ENCODE data around the gene ZBTB46. TPM values are rescaled to one million over a fixed set of nuclear protein-coding genes. Genes with fewer than 3 reads are reported as not detected.

Gene ZBTB46
- total RNA-seq, 1 experiment from 2014 or later: 3.6 TPM

- BruUV-seq (replicated peaks): no TSS peak
- Histone ChIP-seq H3K36me3 (ENCODE audit: low read depth) (no peaks in the 10 kb centered on the region), H3K4me3 (no peak overlapping the region), H3K9me3 (ENCODE audit: insufficient read depth, low read depth) (no peaks in the 10 kb centered on the region), H3K79me2 (ENCODE audit: low read depth) (no peaks in the 10 kb centered on the region), H2AFZ (no peak overlapping the region), H3K27me3 (ENCODE audit: insufficient read depth, low read depth) (peaks cover 7% of the 10 kb centered on the region; the same call in 1 of the 2 replicates), H4K20me1 (ENCODE audit: insufficient read depth) (no peaks in the 10 kb centered on the region), H3K27ac (no peak overlapping the region), H3K4me2 (no peak overlapping the region), H3K9me2 (ENCODE audit: insufficient read depth) (no peaks in the 10 kb centered on the region), H3F3A (ENCODE audit: insufficient read depth, low read depth) (no peaks in the 10 kb centered on the region), H3K4me1 (replicated peaks; ENCODE audit: insufficient read depth) (no peaks in the 10 kb centered on the region)
- no peak for TF ChIP-seq CTCF (conservative IDR thresholded peaks at IDR 0.05)
- TF ChIP-seq EZH2 (IDR thresholded peaks at IDR 0.05; ENCODE audit: low read depth): no peak
- ChIA-PET CTCF (no interaction called here), POLR2A (ENCODE audit: unreplicated experiment) (no interaction called here)
- intact Hi-C loops (cut with micrococcal nuclease; ENCODE audit: unreplicated experiment): no loop called here
- DNase-seq: no peak
Measured at GRCh38 chr20:63795178-63795830, 35.8 kb downstream of the ZBTB46 start.

GRCh38 chr20:63794614-63795013 is 36.5 kb downstream of the ZBTB46 start:
- no peaks in the 10 kb centered on the region for H3F3A ChIP-seq (ENCODE audit: insufficient read depth, low read depth)
- ChIA-PET POLR2A (ENCODE audit: unreplicated experiment) (no interaction called here), CTCF (interaction anchor here (0.5 to 0.7 kb wide), 2 partner anchors 40 to 94 kb away, joined by 4 to 9 read pairs; no protein-coding TSS in a partner anchor)
- TF ChIP-seq CTCF (conservative IDR thresholded peaks at IDR 0.05): no peak
- TF ChIP-seq EZH2 (IDR thresholded peaks at IDR 0.05; ENCODE audit: low read depth): no peak
- H3K4me3 ChIP-seq: no peak overlapping the region
- H3K27ac ChIP-seq: no peak overlapping the region
- no peak overlapping the region for H2AFZ ChIP-seq
- H3K4me1 ChIP-seq (replicated peaks; ENCODE audit: insufficient read depth): no peaks in the 10 kb centered on the region
- H3K9me2 ChIP-seq (ENCODE audit: insufficient read depth): no peaks in the 10 kb centered on the region
- H3K36me3 ChIP-seq (ENCODE audit: low read depth): no peaks in the 10 kb centered on the region
- no peaks in the 10 kb centered on the region for H4K20me1 ChIP-seq (ENCODE audit: insufficient read depth)
- no peak for DNase-seq
- no peaks in the 10 kb centered on the region for H3K9me3 ChIP-seq (ENCODE audit: insufficient read depth, low read depth)
- BruUV-seq (replicated peaks): no TSS peak
- intact Hi-C loops (cut with micrococcal nuclease; ENCODE audit: unreplicated experiment): no loop called here
- no peaks in the 10 kb centered on the region for H3K79me2 ChIP-seq (ENCODE audit: low read depth)
- no peak overlapping the region for H3K4me2 ChIP-seq
- H3K27me3 ChIP-seq (ENCODE audit: insufficient read depth, low read depth): peaks cover 7% of the 10 kb centered on the region; the same call in 1 of the 2 replicates

- TF ChIP-seq CTCF (conservative IDR thresholded peaks at IDR 0.05) (no peak), EZH2 (IDR thresholded peaks at IDR 0.05; ENCODE audit: low read depth) (no peak)
- Histone ChIP-seq H3K4me2 (no peak overlapping the region), H3K4me3 (no peak overlapping the region), H3F3A (ENCODE audit: insufficient read depth, low read depth) (no peaks in the 10 kb centered on the region), H2AFZ (no peak overlapping the region), H3K4me1 (replicated peaks; ENCODE audit: insufficient read depth) (no peaks in the 10 kb centered on the region), H3K27ac (no peak overlapping the region), H3K36me3 (ENCODE audit: low read depth) (no peaks in the 10 kb centered on the region), H3K9me3 (ENCODE audit: insufficient read depth, low read depth) (no peaks in the 10 kb centered on the region), H3K27me3 (ENCODE audit: insufficient read depth, low read depth) (peaks cover 7% of the 10 kb centered on the region; the same call in 1 of the 2 replicates), H3K79me2 (ENCODE audit: low read depth) (no peaks in the 10 kb centered on the region), H4K20me1 (ENCODE audit: insufficient read depth) (no peaks in the 10 kb centered on the region), H3K9me2 (ENCODE audit: insufficient read depth) (no peaks in the 10 kb centered on the region)
- intact Hi-C loops (cut with micrococcal nuclease; ENCODE audit: unreplicated experiment): no loop called here
- POLR2A ChIA-PET (ENCODE audit: unreplicated experiment): no interaction called here
- no TSS peak for BruUV-seq (replicated peaks)
- CTCF ChIA-PET: no interaction called here
- DNase-seq: no peak
Measured at GRCh38 chr20:63792866-63793265, 38.2 kb downstream of the ZBTB46 start.
